ENCODE data around the gene AMDHD2. TPM values are rescaled to one million over a fixed set of nuclear protein-coding genes. Genes with fewer than 3 reads are reported as not detected.

AMDHD2 gene
- total RNA-seq, 1 donor from 2014 or later: 25.5 TPM

DNA sequence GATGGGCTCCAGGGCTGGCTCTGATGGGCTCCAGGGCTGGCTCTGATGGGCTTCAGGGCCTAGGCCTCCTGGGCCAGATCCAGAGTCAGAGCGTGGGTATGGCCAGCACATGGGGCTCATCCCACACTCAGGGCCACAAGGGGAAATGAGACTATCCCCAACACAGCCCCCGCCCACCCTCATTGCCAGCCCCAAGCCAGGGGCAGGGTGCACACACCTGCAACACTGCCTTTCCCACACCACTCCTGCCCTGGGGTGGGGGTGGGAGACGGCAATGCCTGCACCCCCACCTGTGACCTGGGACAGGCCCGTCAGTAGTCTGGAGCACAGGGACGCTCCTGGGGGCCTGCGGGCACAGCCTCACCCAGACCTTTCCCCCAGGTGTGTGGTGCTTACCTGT is 20.7 kb upstream of the AMDHD2 start:
- DNase-seq (ENCODE audit: extremely low spot score in 2 of 2): no peak
- H3K27ac ChIP-seq: no peak overlapping the region
- H3K27me3 ChIP-seq: no peaks in the 10 kb centered on the region
- intact Hi-C loops (cut with DNase I): no loop called here
- H3K36me3 ChIP-seq: peaks cover 0 to 10% of the 10 kb centered on the region in 2 donors
- H3K4me3 ChIP-seq: no peak overlapping the region
- H3K4me1 ChIP-seq: peaks cover 62% of the 10 kb centered on the region
- no peaks in the 10 kb centered on the region for H3K9me3 ChIP-seq
- TF ChIP-seq, protein P1, sequence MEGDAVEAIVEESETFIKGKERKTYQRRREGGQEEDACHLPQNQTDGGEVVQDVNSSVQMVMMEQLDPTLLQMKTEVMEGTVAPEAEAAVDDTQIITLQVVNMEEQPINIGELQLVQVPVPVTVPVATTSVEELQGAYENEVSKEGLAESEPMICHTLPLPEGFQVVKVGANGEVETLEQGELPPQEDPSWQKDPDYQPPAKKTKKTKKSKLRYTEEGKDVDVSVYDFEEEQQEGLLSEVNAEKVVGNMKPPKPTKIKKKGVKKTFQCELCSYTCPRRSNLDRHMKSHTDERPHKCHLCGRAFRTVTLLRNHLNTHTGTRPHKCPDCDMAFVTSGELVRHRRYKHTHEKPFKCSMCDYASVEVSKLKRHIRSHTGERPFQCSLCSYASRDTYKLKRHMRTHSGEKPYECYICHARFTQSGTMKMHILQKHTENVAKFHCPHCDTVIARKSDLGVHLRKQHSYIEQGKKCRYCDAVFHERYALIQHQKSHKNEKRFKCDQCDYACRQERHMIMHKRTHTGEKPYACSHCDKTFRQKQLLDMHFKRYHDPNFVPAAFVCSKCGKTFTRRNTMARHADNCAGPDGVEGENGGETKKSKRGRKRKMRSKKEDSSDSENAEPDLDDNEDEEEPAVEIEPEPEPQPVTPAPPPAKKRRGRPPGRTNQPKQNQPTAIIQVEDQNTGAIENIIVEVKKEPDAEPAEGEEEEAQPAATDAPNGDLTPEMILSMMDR (IDR thresholded peaks at IDR 0.05): no peak
- TF ChIP-seq POLR2AphosphoS5 (IDR thresholded peaks at IDR 0.05; ENCODE audit: insufficient read depth in 1 of 2, low read depth in 1 of 2) (no peak), POLR2A (IDR thresholded peaks at IDR 0.05) (no peak)

DNA sequence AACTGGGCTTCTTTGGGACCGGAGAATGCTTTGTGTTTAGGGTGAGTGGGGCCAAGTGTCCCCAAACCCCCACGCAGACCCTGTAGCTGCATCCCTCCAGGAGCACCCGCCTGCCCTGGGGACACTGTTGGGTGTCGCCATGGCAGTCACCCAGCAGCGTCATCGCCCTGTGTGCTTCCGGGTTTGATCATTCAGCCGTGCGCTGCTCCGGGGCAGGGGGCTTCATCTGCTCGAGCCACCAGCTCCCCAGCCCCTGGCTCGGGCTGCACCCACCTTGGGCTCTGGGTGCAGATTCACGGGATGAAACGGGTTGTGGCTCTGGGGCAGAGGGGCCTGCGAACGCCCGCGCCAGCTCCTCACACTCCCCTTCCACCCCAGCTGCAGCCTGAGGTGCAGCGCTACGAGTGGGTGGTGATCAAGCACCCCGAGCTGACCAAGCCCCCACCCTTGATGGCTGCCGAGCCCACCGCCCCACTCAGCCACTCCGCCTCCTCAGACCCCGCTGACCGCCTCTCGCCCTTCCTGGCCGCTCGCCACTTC is 20.2 kb upstream of the AMDHD2 start:
- intact Hi-C loops (cut with DNase I): loop anchor here (5.0 kb wide), 1 partner anchor 73 kb away; the partner anchor contains the start of gene CCNF
- Histone ChIP-seq H3K27ac (no peak overlapping the region), H3K36me3 (peaks cover 0 to 10% of the 10 kb centered on the region in 2 donors), H3K4me1 (peaks cover 62% of the 10 kb centered on the region), H3K9me3 (no peaks in the 10 kb centered on the region), H3K4me3 (no peak overlapping the region), H3K27me3 (no peaks in the 10 kb centered on the region)
- DNase-seq (ENCODE audit: extremely low spot score in 2 of 2): no peak
- no peak for TF ChIP-seq POLR2AphosphoS5 (IDR thresholded peaks at IDR 0.05; ENCODE audit: insufficient read depth in 1 of 2, low read depth in 1 of 2)
- no peak for TF ChIP-seq POLR2A (IDR thresholded peaks at IDR 0.05)
- TF ChIP-seq, protein P1 (IDR thresholded peaks at IDR 0.05): no peak

GRCh38 chr16:2500430-2500917 is 19.7 kb upstream of the AMDHD2 start:
- Histone ChIP-seq H3K4me1 (peaks cover 62% of the 10 kb centered on the region), H3K27me3 (no peaks in the 10 kb centered on the region), H3K9me3 (no peaks in the 10 kb centered on the region), H3K4me3 (no peak overlapping the region), H3K27ac (no peak overlapping the region), H3K36me3 (peaks cover 0 to 10% of the 10 kb centered on the region in 2 donors)
- intact Hi-C loops (cut with DNase I): loop anchor here (5.0 kb wide), 1 partner anchor 73 kb away; the partner anchor contains the start of gene CCNF
- DNase-seq (ENCODE audit: extremely low spot score in 2 of 2): no peak
- TF ChIP-seq POLR2AphosphoS5 (IDR thresholded peaks at IDR 0.05; ENCODE audit: insufficient read depth in 1 of 2, low read depth in 1 of 2): no peak
- TF ChIP-seq, protein P1 (IDR thresholded peaks at IDR 0.05): no peak
- TF ChIP-seq POLR2A (IDR thresholded peaks at IDR 0.05): no peak

GRCh38 chr16:2500918-2501750 is 19.0 kb upstream of the AMDHD2 start:
- H3K4me3 ChIP-seq: peak overlapping the region; percentile 26 to 37
- H3K36me3 ChIP-seq: peaks cover 0 to 10% of the 10 kb centered on the region in 2 donors
- TF ChIP-seq, protein P1 (IDR thresholded peaks at IDR 0.05): peak; percentile 96 to 98 (median 98)
- peak; percentile 36 to 63 for TF ChIP-seq POLR2AphosphoS5 (IDR thresholded peaks at IDR 0.05; ENCODE audit: insufficient read depth in 1 of 2, low read depth in 1 of 2)
- TF ChIP-seq POLR2A (IDR thresholded peaks at IDR 0.05): no peak
- intact Hi-C loops (cut with DNase I): loop anchor here (5.0 kb wide), 1 partner anchor 74 kb away; the partner anchor contains the start of gene CCNF
- no peaks in the 10 kb centered on the region for H3K27me3 ChIP-seq
- H3K4me1 ChIP-seq: peaks cover 62% of the 10 kb centered on the region
- no peaks in the 10 kb centered on the region for H3K9me3 ChIP-seq
- peak overlapping the region; percentile 74 for H3K27ac ChIP-seq
- no peak for DNase-seq (ENCODE audit: extremely low spot score in 2 of 2)
